ENCODE data around the gene ZNF513.

Gene ZNF513

GRCh38 chr2:27408601-27409320, 28.2 kb upstream of the ZNF513 start:
- Histone ChIP-seq H3K4me1 (ENCODE audit: low read length) (peaks cover 19% of the 10 kb centered on the region), H3K4me3 (ENCODE audit: low read length) (peak overlapping the region; percentile 89), H3K79me2 (ENCODE audit: low read length) (peaks cover 56% of the 10 kb centered on the region), H3K27me3 (ENCODE audit: low read depth, low read length) (0 out of 2 replicates have a peak, but pooled peaks cover 2% of the 10 kb centered on the region), H4K20me1 (ENCODE audit: insufficient read depth, low read length) (peaks cover 39% of the 10 kb centered on the region), H3K4me2 (ENCODE audit: low read length) (peak overlapping the region; percentile 84), H3K9ac (ENCODE audit: low read length) (peak overlapping the region; percentile 95), H3K9me3 (ENCODE audit: insufficient read depth, low read length) (no peaks in the 10 kb centered on the region), H2AFZ (ENCODE audit: low read depth, low read length) (peak overlapping the region; percentile 6; the same call in 1 of the 2 replicates), H3K36me3 (replicated peaks; ENCODE audit: low read depth, low read length) (peaks cover 20% of the 10 kb centered on the region), H3K27ac (ENCODE audit: low read length) (peak overlapping the region; percentile 71)
- no peak for TF ChIP-seq CTCF (IDR thresholded peaks at IDR 0.05; ENCODE audit: low read depth, low read length)
- no peak for TF ChIP-seq EZH2phosphoT487 (IDR thresholded peaks at IDR 0.05; ENCODE audit: low read depth)

DNA sequence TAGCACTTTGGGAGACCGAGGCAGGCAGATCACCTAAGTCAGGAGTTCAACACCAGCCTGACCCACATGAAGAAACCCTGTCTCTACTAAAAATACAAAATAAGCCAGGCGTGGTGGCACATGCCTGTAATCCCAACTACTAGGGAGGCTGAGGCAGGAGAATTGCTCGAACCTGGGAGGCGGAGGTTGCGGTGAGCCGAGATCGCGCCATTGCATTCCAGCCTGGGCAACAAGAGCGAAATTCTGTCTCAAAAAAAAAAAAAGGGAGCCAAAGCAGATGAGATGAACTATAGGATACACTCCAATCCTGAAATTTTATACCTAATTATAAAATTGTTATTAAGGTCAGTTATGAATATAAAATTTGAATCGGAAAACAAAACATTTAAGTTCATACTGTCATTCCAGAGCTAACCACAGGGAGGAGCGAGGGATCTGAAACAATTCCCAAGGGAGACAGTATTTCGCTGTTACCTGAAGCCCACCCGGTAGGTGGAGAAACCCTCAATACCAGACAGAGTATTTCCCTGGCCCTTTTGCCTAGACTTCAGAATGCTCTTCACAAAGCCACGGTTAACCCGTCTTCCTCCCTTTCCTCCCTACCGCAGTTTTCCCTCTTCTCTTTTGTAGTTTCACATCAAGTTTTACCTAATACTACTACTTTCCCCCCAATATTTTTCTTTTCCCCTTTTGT, 27.4 kb upstream of the ZNF513 start:
- Histone ChIP-seq H3K9ac (ENCODE audit: low read length) (peak overlapping the region; percentile 95), H3K4me2 (ENCODE audit: low read length) (peak overlapping the region; percentile 84), H3K9me3 (ENCODE audit: insufficient read depth, low read length) (no peaks in the 10 kb centered on the region), H2AFZ (ENCODE audit: low read depth, low read length) (no peak overlapping the region), H3K4me1 (ENCODE audit: low read length) (peaks cover 19% of the 10 kb centered on the region), H3K79me2 (ENCODE audit: low read length) (peaks cover 65% of the 10 kb centered on the region), H3K27ac (ENCODE audit: low read length) (peak overlapping the region; percentile 71), H3K4me3 (ENCODE audit: low read length) (peak overlapping the region; percentile 89), H3K36me3 (replicated peaks; ENCODE audit: low read depth, low read length) (peaks cover 21% of the 10 kb centered on the region), H3K27me3 (ENCODE audit: low read depth, low read length) (0 out of 2 replicates have a peak, but pooled peaks cover 2% of the 10 kb centered on the region), H4K20me1 (ENCODE audit: insufficient read depth, low read length) (peaks cover 43% of the 10 kb centered on the region)
- TF ChIP-seq CTCF (IDR thresholded peaks at IDR 0.05; ENCODE audit: low read depth, low read length) (peak; percentile 24; the same call in 1 of the 2 replicates), EZH2phosphoT487 (IDR thresholded peaks at IDR 0.05; ENCODE audit: low read depth) (no peak)

DNA sequence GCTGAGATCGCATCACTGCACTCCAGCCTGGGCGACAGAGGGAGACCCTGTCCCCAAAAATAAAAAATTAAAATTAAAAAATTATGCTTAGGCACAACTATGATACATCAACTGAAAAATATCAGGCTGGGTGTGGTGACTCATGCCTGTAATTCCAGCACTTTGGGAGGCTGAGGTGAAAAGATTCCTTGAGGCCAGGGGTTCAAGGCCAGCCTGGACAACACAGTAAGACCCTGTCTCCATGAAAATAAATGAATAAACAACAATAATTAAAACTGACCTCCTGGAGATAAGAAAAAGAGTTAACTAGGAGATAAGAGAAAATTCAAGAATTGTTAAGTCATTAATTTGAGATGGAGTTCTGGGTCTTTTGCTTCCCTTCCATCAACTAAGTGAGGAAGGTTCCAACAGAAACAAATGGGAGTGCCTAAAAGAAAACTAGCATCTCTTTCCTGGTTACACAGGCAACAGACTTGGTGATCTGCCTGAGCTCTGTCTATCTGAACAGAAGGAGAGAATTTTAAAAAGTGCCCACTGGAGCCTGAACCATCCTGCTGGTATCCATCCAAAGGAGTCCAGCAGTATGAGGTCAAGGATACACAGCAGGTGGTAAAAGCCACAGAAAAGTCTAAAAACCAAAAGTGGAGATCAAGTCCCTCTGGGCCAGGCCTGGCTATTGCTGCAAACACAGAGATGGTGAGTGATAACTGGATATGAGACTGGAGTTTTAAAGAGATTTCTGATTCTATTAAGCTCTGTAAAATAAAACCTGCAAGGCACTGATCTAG, 20.0 kb upstream of the ZNF513 start:
- Histone ChIP-seq H3K79me2 (ENCODE audit: low read length) (peaks cover 100% of the 10 kb centered on the region), H2AFZ (ENCODE audit: low read depth, low read length) (no peak overlapping the region)

More for the DNA sequence above, 20.0 kb upstream of the ZNF513 start:
- Histone ChIP-seq H3K36me3 (replicated peaks; ENCODE audit: low read depth, low read length) (peaks cover 22% of the 10 kb centered on the region), H3K9me3 (ENCODE audit: insufficient read depth, low read length) (no peaks in the 10 kb centered on the region), H3K4me1 (ENCODE audit: low read length) (no peaks in the 10 kb centered on the region), H3K9ac (ENCODE audit: low read length) (no peak overlapping the region), H3K4me2 (ENCODE audit: low read length) (no peak overlapping the region), H4K20me1 (ENCODE audit: insufficient read depth, low read length) (peaks cover 67% of the 10 kb centered on the region), H3K27me3 (ENCODE audit: low read depth, low read length) (no peaks in the 10 kb centered on the region), H3K27ac (ENCODE audit: low read length) (no peak overlapping the region), H3K4me3 (ENCODE audit: low read length) (no peak overlapping the region)
- TF ChIP-seq CTCF (IDR thresholded peaks at IDR 0.05; ENCODE audit: low read depth, low read length): no peak
- no peak for TF ChIP-seq EZH2phosphoT487 (IDR thresholded peaks at IDR 0.05; ENCODE audit: low read depth)

All from OCI-LY3 (cell line).